NB4 (cell line): ENCODE data around the gene KIAA1671.

Source experiments
- CTCF ChIP-seq: IDR thresholded peaks from one replicate; pipeline ENCODE4 v1.5.1; 2012; ENCODE audit warnings: low read depth, low read length
- MAX ChIP-seq: IDR thresholded peaks from 2 replicates; pipeline ENCODE4 v1.6.1; 2011; ENCODE audit warnings: low read depth, low read length
- MYC ChIP-seq: IDR thresholded peaks from 2 replicates; pipeline ENCODE4 v1.6.1; 2011; ENCODE audit warnings: low read depth, low read length
- POLR2A ChIP-seq: IDR thresholded peaks from 2 replicates; pipeline ENCODE4 v1.6.1; 2011; ENCODE audit warnings: mild to moderate bottlenecking; ENCODE audit not compliant: insufficient read length; ENCODE audit errors: extremely low read depth

- TF ChIP-seq CTCF: no peak
- no peak for TF ChIP-seq POLR2A
- no peak for TF ChIP-seq MYC
- no peak for TF ChIP-seq MAX
Observed at GRCh38 chr22:24944217-24944937, 8.1 kb upstream of the KIAA1671 start.
